Stimulated activated CD8-positive, alpha-beta memory T cell treated with anti-CD3 and anti-CD28 coated beads, Interleukin-15, amount 100 ng/mL, for 24 hours (primary cell): ENCODE measurements around the gene GBP5.
"Not testable (repeated sequence)": the region's sequence is repeated elsewhere in the genome, so short reads cannot be mapped to it uniquely, and the experiment has no call there.

Experiments used
- DNase-seq: peaks from one replicate; pipeline ENCODE4 v3.0.0-alpha.2; 2020; ENCODE audit warnings: low read depth

Gene GBP5, protein sequence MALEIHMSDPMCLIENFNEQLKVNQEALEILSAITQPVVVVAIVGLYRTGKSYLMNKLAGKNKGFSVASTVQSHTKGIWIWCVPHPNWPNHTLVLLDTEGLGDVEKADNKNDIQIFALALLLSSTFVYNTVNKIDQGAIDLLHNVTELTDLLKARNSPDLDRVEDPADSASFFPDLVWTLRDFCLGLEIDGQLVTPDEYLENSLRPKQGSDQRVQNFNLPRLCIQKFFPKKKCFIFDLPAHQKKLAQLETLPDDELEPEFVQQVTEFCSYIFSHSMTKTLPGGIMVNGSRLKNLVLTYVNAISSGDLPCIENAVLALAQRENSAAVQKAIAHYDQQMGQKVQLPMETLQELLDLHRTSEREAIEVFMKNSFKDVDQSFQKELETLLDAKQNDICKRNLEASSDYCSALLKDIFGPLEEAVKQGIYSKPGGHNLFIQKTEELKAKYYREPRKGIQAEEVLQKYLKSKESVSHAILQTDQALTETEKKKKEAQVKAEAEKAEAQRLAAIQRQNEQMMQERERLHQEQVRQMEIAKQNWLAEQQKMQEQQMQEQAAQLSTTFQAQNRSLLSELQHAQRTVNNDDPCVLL

DNA sequence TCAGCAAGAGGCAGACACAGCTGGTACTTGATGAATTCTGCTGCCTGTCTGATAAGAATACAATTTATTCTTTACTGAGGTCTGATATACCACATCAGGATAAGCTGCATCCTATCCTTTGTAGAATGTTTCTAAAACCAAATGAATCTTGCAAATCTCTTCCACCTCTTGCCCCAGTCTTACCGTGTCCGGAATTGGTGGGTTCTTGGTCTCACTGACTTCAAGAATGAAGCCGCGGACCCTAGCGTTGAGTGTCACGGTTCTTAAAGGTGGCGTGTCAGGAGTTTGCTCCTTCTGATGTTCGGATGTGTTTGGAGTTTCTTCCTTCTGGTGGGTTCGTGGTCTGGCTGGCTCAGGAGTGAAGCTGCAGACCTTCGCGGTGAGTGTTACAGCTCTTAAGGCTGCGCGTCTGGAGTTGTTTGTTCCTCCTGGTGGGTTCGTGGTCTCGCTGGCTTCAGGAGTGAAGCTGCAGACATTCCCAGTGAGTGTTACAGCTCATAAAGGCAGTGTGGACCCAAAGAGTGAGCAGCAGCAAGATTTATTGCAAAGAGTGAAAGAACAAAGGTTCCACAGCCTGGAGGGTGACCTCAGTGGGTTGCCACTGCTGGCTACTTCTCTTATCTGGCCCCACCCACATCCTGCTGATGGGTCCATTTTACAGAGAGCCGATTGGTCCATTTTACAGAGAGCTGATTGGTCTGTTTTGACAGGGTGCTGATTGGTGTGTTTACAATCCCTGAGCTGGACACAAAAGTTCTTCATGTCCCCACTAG is at the start of gene GBP5:
TSS of gene GBP5 (minus strand) at position 592 of the 773 bp plus-strand sequence. CDS start 3,305 bp downstream, outside the sequence.
- DNase-seq, result not testable (repeated sequence)

DNA sequence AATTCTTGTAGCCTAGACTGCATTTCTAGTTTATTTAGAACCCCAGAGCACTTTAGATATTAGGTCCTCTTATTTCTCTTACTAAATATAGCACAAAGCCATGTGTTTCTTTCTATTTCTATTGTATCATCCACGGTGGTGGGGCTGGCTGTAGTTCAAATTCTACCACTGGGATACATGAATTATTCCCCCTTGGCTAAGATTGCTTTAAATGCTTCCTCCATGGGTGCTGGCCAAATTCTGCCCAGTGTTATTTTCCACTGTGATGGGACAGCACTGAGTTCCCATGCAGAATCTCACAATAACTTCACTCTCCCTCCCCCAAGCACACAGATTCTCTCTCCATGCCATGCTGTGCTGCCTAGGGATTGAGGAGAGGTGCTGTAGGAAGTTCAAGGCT is 49.7 kb upstream of the GBP5 start:
- DNase-seq, result no peak

DNA sequence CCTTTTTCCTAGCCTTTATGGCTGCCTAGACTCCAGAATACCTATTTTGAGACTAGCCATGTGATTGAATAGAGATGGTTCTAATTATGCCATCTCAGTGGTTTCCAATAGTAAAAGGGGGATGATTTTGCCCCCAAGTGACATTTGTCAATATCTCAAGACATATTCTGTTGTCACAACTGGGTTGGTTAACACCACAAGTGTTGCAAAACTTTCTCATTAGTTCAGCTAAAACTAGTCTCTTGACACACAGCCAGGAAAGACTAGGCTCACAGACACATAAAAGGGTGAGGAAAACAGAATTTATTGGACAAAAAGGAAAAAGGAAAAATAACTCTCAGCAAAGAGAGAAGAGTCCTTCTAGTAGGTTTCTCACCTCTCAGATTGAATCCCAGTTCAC is 39.9 kb upstream of the GBP5 start:
- no peak for DNase-seq

DNA sequence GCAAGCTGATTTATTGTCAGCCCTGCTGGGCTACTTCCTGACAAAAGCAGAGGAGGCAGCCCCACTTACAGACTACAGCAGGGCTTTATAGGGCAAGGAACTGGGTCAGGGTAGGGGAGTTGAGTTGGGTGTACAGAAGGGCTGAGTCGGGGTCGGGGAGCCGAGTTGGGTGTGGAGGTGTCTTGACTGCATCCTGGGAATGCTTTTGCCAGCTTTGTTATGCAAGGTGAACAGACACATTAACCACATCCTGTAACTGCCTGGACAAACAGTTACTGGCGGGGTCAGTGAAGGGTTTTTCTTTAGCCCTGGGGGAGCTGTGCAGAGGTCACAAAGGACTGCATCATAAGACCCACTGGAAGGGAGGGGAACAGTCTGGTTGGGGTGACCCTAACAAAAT is 39.1 kb upstream of the GBP5 start:
- DNase-seq, result no peak

DNA sequence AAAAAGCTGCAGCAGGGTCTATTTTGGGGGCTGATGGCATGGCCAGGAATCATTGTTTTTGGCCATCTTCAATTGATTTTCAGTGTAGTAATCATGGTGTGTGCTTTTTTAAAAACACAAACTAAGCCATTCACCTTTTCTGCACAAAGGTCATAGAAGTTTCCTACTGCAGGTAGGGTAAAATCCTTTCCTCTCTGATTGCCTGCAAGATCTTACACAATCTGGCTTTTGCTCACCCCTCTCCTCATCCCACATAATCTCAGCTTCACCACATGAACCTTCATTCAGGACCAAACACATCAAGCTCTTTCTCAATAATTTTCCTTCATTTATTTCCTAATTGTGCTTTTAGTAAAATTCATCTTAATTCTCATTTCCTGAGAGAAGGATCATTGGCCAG is 38.3 kb upstream of the GBP5 start:
- DNase-seq, result no peak

DNA sequence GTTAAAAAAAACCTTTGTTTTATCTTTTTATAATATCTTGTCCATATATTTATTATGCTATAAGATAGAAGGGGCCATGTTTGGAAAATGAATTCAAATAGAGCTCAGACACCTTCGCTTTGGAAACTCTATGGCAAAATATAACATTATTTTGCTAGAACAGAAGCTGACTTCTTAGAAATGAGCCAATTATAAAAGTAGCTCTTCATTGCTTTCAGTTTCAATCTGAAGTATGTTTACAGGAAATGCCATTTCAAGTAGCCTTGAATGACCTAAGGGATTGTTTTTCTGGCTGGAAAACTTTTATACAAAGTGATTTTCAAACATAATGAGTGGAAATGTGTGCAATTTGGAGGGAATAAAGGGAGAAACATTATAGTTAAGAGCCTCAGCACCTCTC is 37.8 kb upstream of the GBP5 start:
- DNase-seq, result no peak

DNA sequence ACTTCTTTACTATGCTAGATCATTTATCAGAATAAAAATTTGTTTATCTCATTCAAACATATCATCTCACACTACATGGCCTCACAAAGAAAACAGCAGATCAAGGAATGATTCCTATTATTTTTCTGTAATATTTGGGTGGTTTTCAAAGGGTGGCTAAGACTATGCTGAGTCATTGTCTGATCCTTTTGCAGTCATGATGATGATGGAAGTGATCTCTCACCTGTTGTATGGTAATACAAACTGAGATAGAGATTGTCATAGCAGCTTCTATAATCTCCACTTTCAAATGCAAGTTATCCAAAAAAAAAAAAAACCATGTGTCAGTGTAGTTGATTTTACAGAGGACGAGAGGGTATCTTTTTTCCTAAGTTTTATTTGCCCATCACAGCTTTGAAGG is 37.2 kb upstream of the GBP5 start:
- DNase-seq, result no peak

DNA sequence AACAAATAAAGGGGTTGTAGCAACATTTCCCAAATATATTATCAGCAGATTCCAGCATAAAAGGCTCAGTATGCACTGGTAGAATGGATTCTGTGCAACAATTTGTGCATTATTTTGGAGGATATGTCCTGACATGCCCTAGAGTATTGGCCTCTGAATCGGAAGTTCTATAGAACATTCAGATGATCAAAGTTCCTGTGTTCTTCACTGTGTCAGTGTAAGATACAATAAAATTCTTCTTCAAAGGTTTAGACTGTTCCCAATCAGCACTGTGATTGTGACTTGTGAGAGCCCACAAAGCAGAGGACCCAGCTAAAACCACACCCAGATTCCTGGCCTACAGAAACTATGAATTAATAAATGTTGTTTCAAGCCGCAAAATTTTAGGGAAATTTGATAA is 33.6 kb upstream of the GBP5 start:
- no peak for DNase-seq

DNA sequence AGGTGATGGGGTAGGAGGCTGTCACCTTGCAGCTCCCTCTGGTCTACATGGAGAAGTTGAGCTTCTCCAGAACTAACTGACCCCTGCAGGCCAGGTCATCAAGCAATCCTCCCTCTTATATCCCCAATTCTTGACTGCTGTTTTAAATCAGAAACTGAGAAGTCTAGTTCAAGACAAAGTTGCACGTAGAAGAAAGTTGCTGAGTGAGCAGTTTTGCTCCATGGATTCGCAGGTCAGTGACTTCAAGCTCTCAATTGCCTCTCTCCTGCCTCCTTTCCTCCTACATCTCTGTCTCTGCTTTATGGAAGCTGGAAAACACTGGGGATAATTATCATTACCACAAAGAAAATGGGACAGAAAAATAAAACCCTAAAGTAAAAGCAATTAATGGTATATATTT is 32.8 kb upstream of the GBP5 start:
- no peak for DNase-seq

DNA sequence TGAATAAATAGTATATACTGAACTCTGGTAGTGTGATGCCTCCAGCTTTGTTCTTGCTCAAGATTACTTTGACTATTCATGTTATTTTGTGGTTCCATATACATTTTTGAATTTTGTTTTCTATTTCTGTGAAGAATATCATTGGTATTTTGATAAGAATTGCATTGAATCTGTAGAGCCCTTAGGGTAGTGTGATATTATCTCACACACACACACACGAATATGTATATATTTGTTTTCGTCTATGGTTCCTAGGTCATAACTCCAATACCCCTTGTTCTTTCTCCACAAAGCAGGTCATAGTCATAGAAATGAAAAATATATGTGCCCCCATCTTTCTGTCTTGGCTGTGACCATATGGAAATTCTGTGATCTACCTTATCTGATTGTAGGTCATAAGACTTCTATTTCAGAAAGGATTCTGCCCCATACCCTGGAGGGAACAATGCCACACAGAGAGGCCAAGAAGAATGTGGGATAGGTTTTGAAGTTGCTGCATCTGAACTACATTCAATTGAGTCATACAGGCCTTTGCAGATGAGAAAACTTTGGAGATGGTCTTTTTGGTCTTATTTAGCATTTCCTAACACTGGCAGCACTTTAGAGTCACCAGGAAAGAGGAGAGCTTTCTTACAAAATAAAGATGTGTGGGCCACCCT is 32.0 kb upstream of the GBP5 start:
- no peak for DNase-seq

DNA sequence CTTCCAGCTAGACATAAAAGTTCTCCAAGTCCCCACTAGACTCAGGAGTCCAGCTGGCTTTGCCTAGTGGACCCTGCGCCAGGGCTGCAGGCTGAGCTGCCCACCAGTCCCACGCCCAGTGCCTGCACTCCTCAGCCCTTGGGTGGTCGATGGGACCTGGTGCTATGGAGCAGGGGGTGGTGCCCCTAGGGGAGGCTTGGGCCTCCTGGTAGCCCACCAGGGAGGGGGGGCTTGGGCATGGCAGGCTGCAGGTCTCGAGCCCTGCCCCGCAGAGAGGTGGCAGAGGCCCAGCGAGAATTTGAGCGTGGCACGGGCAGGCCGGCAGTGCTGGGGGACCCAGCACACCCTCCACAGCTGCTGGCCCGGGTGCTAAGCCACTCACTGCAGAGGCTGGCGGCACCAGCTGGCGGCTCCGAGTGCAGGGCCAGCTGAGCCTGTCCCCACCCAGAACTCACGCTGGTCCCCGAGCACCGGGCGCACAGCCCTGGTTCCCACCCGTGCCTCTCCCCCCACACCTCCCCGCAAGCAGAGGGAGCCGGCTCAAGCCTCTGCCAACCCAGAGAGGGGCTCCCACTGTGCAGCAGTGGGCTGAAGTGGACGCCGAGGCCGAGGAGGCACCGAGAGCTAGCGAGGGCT is 30.2 kb upstream of the GBP5 start:
- DNase-seq, result no peak

DNA sequence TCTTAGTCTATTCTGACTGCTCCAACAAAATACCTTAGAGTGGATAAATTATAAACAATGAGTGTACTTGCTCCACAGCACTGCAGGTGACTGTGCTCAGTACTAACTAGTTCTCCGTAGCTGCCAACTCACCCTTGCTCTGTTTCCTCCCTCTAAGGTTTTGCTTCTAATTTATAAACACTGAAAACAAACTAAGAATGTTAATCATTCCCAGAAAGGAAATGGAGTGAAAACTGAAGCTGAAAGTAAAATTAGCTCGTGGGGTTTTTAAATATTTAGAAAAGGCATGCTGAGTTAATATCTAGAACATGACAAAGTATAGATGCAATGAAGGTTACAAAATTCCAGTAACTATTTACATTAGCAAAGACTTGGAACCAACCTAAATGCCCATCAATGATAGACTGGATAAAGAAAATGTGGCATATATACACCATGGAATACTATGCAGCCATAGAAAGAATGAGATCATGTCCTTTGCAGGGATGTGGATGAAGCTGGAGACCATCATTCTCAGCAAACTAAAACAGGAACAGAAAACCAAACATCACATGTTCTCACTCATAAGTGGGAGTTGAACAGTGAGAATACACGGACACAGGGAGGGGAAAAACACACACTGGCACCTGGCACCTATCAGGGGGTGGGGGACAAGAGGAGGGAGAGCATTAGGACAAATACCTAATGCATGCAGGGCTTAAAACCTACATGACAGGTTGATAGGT is 27.2 kb upstream of the GBP5 start:
- not testable (repeated sequence) for DNase-seq

DNA sequence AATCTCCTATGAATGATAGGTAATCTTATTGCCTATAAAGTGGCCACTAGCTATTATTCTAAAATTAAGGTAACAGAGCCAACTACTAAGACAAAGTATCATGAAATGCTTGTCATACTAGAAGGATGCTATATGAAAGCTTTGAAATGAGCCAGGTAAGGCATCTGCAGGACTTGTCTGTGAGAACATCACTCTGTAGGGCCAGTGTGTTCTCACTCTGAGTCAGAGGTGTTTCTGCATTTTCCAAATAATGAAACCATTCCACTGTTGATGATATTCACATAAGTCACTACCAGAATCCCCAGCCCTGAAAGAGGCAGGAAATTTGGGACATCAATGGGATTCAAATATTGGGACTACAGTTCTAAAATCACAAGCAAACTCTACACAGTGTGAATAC is 25.8 kb upstream of the GBP5 start:
- DNase-seq, result no peak

DNA sequence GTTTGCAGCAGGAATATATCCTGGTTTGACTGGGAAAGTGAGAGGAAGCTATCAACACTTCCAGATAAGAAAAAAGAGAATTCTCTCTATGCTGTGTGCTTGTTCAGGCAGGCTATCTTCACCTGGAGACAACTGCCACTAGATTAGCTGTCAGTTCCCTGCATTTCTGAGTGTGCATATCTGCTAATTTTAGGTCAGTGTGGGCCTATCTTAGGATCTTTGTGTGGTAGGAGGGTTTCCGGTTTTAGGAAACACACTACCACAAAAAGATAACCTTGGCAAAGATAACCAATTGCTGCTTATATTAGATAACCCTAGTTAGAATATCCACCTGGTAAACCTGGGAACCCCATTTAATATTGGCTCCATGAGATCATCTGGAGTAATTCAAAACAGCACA is 22.5 kb upstream of the GBP5 start:
- DNase-seq, result no peak

DNA sequence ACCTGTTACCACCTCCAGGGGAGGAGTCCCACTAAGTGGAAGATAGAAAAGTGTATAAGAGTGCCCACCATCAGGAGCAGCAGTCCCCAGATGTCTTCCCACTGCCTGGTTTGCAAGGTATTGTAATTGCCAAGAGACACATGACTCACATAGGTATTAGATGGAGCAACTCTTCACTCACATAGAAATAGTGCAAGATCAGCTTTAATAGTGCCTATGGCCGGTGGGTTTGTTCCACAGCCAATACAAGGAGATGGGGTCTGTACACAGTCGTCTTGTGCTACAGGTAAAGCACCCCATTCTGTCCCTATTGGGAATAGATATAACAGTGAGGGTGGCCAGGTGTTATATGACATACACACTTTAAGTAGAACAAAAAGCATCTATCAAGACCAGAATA is 18.6 kb upstream of the GBP5 start:
- DNase-seq, result no peak

DNA sequence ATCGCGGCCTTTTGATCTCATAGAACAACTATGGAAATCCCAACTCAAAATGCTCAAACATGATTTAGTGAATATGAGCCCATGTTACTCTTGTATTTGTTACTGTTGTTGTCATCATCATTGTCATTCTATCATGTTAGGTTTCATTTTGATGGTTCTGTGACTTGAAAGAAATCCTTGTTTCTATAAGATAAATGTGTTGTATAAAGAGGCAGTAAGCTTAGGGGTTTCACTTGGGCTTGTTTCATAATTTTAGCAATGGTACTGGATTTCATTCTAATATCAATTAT is 15.3 kb upstream of the GBP5 start:
- no peak for DNase-seq

DNA sequence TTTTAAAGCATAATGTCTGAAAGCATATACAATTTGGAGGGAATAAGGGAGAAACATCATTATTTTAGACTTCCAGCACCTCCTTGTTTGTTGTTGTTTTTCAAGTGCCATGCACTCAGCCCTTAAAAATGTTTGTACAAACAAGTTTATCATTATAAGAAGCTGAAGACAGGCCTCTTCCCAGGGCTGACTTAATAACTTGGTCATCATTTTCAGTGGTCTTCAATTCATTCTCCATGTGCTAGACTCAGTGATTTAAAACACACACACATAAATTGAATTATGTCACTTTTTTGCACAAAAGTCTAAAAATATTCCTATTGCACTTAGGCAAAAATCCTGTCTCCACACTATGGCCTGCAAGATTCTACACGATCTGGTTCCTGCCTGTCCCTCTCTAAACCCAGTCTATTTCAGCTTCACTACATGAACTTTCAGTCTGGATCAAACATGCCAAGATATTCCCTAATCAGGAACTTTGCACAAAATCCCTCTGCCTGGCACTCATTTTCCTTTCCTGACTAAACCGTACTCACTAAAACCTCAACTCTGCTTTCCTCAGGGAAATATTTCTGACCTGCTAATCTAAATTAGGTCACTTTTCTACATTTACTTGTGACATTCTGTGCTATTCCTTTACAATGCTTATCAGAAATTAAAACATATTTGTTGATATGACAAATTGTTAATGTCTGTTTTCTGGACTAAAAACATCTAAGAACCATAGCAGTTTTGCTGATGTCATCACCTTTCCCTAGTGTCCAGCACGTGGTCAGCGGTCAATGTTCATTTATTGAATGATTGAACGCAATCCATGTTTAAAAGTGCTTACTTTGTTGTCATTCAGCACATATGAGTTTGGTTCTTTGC is 14.8 kb upstream of the GBP5 start:
- DNase-seq, result no peak

DNA sequence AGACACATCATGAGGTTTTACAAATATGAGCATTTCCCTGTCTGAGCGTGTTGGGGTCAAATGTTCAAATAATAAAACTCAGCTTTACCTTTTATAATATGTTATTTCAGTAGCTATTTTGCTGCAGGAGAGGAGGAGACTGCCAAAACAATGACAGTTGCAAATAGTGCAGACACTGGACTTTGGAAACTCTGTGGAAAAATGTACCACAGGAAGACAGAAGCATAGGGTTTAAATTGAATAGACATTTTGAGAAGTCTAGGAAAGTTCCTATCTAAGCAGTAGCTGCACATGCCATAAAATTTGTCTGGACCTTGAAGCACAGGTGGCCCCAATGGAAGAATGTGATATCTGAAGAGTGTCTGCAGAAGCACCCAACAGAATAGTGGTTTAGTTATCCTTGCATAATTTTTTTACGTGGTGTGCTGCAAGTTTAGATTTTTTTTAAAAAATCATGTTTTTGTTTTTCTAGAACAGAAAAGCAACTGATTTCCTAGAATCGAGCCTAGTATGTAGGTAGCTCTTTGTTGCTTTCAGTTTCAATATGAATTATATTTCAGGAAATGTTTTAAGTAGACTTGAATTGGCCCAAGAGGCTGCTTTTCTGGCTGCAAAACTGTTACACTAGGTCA is 14.0 kb upstream of the GBP5 start:
- no peak for DNase-seq

DNA sequence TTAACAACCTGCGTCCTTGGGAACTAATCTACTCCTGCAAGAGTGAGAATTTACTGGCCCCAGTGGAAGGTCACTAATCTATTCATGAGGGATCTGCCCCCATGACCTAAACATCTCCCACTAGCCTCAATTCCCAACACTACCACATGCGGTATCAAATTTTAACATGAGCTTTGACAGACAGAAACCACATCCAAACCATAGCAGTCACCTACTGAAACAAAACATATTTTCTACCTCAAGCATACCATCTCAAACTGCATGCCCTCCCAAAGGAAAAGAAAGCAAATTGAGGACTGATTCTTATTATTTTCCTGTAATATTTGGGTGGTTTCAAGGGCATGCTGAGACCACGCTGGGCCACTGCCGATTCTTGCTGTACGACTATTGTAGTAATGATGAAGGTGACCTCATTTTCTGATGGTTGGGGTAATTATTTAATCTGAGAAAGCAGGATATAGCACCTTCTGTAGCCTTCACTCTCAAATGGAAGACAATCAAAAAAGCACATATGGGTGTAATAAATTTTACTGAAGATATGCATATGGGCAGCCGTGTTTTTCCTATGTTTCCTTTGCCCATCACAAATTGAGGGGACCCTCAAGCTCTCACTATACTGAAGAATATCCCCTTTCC is 13.2 kb upstream of the GBP5 start:
- no peak for DNase-seq
